IMR-90 (cell line): Measurements from ENCODE around the gene HELZ.

Source experiments
- BHLHE40 ChIP-seq: fragments of 150-350 bp; IDR thresholded peaks from 2 replicates; pipeline ENCODE4 v1.6.1; 2016; ENCODE audit warnings: mild to moderate bottlenecking, low read depth, low read length
- CEBPB ChIP-seq: IDR thresholded peaks from 2 replicates; pipeline ENCODE4 v1.6.1; 2012; ENCODE audit warnings: low read depth, low read length, improper control_type of control experiment
- MAFK ChIP-seq: IDR thresholded peaks from 2 replicates; pipeline ENCODE4 v1.6.1; 2012; ENCODE audit warnings: low read depth, low read length, improper control_type of control experiment
- MXI1 ChIP-seq: IDR thresholded peaks from 2 replicates; pipeline ENCODE4 v1.6.1; 2012; ENCODE audit warnings: low read depth, mild to moderate bottlenecking, low read length, moderate library complexity, borderline replicate concordance
- POLR2A ChIP-seq: IDR thresholded peaks from 2 replicates; pipeline ENCODE4 v1.6.1; 2012; ENCODE audit warnings: mild to moderate bottlenecking, low read depth, low read length
- RAD21 ChIP-seq: IDR thresholded peaks from 2 replicates; pipeline ENCODE4 v1.6.1; 2012; ENCODE audit warnings: low read length, improper control_type of control experiment
- RCOR1 ChIP-seq: IDR thresholded peaks from 2 replicates; pipeline ENCODE4 v1.6.1; 2012; ENCODE audit warnings: mild to moderate bottlenecking, low read length, improper control_type of control experiment; ENCODE audit not compliant: insufficient replicate concordance
- TF ChIP-seq, protein P1 (sequence below): conservative IDR thresholded peaks from 2 replicates; pipeline ENCODE4 v1.5.1; 2012; ENCODE audit warnings: mild to moderate bottlenecking, low read depth, low read length, improper control_type of control experiment
- TF ChIP-seq, protein P2 (sequence below): fragments of 150-350 bp; IDR thresholded peaks from 2 replicates; pipeline ENCODE4 v1.6.1; 2017; ENCODE audit warnings: mild to moderate bottlenecking, antibody characterized with exemption, low read length, low read depth
- TF ChIP-seq, protein P3 (sequence below): fragments of 150-350 bp; IDR thresholded peaks from 2 replicates; pipeline ENCODE4 v1.6.1; 2016; ENCODE audit warnings: low read depth, mild to moderate bottlenecking, low read length, moderate library complexity, borderline replicate concordance

DNA sequence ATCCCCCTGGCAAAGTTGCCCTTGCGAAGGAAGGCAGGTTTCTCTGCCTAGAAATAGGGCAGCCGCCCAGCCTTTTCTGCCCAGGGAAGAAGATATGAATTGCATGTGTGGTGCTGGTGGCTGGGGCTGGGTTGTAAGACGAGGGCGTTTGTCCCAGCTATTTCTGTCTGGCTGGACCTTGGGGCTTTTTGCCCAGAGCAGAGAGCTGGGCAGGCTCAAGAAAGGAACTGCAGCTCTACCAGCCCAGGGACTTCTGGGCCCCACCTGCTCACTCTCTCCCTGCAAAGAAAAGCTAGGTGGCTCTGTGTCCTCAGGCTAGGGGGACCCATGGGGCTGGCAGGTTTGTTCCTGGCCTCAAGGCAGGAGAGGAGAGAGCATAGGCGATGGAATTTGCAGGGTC, 200.1 kb downstream of the HELZ start:
- TF ChIP-seq, protein P1, sequence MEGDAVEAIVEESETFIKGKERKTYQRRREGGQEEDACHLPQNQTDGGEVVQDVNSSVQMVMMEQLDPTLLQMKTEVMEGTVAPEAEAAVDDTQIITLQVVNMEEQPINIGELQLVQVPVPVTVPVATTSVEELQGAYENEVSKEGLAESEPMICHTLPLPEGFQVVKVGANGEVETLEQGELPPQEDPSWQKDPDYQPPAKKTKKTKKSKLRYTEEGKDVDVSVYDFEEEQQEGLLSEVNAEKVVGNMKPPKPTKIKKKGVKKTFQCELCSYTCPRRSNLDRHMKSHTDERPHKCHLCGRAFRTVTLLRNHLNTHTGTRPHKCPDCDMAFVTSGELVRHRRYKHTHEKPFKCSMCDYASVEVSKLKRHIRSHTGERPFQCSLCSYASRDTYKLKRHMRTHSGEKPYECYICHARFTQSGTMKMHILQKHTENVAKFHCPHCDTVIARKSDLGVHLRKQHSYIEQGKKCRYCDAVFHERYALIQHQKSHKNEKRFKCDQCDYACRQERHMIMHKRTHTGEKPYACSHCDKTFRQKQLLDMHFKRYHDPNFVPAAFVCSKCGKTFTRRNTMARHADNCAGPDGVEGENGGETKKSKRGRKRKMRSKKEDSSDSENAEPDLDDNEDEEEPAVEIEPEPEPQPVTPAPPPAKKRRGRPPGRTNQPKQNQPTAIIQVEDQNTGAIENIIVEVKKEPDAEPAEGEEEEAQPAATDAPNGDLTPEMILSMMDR: no peak
- TF ChIP-seq BHLHE40 (no peak), POLR2A (no peak), RCOR1 (no peak), MAFK (no peak), RAD21 (no peak), CEBPB (no peak), MXI1 (no peak)
- TF ChIP-seq, protein P2, sequence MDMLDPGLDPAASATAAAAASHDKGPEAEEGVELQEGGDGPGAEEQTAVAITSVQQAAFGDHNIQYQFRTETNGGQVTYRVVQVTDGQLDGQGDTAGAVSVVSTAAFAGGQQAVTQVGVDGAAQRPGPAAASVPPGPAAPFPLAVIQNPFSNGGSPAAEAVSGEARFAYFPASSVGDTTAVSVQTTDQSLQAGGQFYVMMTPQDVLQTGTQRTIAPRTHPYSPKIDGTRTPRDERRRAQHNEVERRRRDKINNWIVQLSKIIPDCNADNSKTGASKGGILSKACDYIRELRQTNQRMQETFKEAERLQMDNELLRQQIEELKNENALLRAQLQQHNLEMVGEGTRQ: no peak
- TF ChIP-seq, protein P3, sequence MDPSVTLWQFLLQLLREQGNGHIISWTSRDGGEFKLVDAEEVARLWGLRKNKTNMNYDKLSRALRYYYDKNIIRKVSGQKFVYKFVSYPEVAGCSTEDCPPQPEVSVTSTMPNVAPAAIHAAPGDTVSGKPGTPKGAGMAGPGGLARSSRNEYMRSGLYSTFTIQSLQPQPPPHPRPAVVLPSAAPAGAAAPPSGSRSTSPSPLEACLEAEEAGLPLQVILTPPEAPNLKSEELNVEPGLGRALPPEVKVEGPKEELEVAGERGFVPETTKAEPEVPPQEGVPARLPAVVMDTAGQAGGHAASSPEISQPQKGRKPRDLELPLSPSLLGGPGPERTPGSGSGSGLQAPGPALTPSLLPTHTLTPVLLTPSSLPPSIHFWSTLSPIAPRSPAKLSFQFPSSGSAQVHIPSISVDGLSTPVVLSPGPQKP: no peak
